Epithelial cell of esophagus (primary cell): ENCODE data around the gene LINC01488.

Experiments
- DNase-seq: peaks from one replicate; pipeline ENCODE4 v3.0.0; 2010; ENCODE audit warnings: low read depth
- H3K4me3 ChIP-seq: 2 replicates; pipeline ENCODE4 v1.5.1; 2011; ENCODE audit warnings: mild to moderate bottlenecking, low read length, control low read depth
- CTCF ChIP-seq: IDR thresholded peaks from 2 replicates; pipeline ENCODE4 v1.5.1; 2011; ENCODE audit warnings: low read depth, mild to moderate bottlenecking, low read length, control low read depth, inconsistent platforms; ENCODE audit not compliant: insufficient read depth; ENCODE audit errors: missing control alignments

Gene LINC01488

GRCh38 chr11:69481393-69481844 lies at the start of gene LINC01488:
Gene LINC01488, plus strand, starts transcription at chr11:69481663.
- DNase-seq, result no peak
- H3K4me3 ChIP-seq, result no peak within 1 kb of the TSS
- TF ChIP-seq CTCF, result no peak

- TF ChIP-seq CTCF, result no peak
- no peak for DNase-seq
- no peak overlapping the region for H3K4me3 ChIP-seq
Observed at GRCh38 chr11:69431893-69432738, 49.3 kb upstream of the LINC01488 start.

GRCh38 chr11:69433741-69434140 lies 47.7 kb upstream of the LINC01488 start:
- DNase-seq, result no peak
- H3K4me3 ChIP-seq, result no peak overlapping the region
- TF ChIP-seq CTCF, result no peak

DNA sequence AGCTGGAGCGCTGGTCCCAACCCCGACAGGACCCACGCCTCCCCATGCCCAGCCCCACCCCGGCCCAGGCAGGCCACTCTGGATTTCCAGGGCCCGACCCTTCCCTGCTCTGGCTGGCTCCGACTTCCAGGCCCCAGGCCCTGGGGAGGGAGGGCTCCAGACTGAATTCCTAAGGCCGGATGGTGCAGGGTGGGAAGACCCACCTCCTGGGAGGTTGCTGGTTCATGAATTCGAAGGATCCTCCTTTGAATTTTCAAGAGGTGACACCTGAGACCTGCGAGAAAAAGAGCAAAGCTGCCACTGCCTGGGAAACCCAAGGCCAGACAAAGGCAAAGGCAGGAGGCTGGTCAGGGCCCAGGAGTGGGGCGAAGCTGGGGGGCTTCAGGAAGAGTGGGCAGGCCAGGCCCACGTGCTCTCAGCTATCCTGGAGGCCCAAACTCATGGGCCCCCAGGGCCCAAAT lies 47.0 kb upstream of the LINC01488 start:
- DNase-seq, result no peak

DNA sequence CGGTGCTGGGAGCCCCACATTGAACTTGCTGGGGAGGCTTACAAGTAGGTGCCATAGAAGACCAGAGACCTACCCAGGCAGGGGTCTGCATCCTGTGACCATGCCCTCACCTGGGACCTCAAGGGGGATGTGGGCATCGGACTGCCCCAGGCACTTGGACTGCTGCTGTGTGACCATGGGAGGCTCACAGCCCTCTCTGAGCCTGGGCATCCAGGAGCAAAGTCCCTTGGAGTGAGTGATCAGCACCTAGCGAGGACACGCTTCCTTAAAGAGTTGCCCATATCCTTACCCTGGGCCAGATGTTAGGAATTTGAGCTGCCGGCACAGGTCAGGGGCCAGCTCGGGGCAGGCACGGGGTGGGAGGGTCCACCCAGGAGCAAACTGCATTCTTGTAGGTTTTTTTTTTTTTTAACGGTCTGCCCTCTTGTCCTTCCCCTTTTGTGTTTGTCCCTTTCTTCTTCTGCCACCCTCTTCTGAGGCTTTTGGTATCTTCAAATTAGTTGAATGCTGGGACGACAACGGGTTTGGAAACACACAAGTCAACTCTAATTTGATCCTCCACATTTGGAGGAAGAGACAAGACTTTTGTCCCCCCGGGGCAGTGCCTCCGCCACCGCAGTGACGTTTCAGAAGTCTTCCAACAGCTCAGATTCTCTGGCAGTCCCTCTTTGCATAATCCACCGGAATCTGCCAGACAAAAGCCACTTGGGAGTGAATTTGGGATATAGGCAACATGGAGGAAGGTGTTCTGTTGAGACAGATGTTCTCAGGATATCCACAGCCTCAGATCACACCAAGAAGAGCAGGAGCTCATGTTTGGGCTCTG lies 46.1 kb upstream of the LINC01488 start:
- TF ChIP-seq CTCF, result no peak
- peak; percentile 17 for DNase-seq

More for the DNA sequence above, 47.0 kb upstream of the LINC01488 start:
- H3K4me3 ChIP-seq, result no peak overlapping the region
- no peak for TF ChIP-seq CTCF

DNA sequence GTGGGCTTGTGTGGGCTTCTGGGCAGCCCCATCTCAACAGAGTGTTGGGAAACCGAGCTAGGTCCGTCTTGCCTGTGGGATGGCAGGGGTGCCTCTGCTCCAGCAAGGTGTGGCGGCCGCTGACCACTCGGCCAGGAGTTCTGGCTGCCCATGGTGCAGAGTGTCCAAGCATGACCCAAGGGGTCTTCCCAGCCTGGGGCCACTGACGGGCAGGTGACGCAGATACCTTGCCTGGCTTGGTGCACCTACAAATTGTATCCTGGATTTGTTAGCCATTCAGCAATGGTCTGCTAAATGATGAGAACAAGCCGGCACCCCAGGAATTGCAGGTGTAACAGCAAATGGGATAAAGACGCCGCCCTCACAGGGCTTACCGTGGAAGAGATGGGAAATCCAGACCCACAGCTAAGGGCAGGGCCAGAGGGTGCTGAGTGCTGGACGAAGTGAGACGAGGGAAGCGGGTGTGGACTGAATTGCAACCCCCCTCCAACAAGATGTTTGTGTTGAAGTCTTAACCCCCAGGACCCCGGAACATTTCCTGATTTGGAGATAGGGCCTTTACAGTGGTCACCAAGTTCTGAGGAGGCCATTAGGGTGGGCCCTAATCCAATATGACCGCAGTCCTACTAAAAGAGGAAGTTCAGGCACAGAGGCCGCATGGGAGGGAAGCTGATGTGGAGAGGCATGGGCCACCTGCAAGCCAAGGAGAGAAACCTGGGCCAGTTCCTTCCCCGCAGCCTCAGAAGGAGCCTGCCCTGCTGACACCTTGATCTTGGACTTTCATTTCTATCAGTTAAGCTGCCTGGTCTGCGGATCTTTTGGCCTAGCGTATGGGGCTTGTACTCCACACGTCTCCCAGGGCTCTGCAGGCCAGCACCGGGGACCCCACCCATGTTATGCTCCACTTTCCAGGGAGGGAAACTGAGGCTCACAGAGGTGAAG lies 45.2 kb upstream of the LINC01488 start:
- H3K4me3 ChIP-seq, result no peak overlapping the region
- no peak for DNase-seq
- TF ChIP-seq CTCF, result no peak

More for the DNA sequence above, 46.1 kb upstream of the LINC01488 start:
- H3K4me3 ChIP-seq, result no peak overlapping the region
